H1 (cell line): ENCODE results near the gene HUWE1. TPM values are rescaled to one million over a fixed set of nuclear protein-coding genes. Genes with fewer than 3 reads are reported as not detected.

Experiments
- CTCF ChIA-PET: fragments of 300-600 bp; sonication (Branson Sonifier 250); formaldehyde crosslinking; loops from one replicate; lab custom pipeline; 2021; ENCODE audit not compliant: partially characterized antibody; lab: Charles Lee
- POLR2A ChIA-PET: fragments of 300-600 bp; sonication (Branson Sonifier 250); formaldehyde crosslinking; loops from one replicate; lab custom pipeline; 2021; ENCODE audit warnings: inconsistent platforms; ENCODE audit not compliant: partially characterized antibody; lab: Charles Lee
- DNase-seq, 2 experiments: peaks; one replicate each; pipeline versions ENCODE4 v3.0.0 to v3.0.0-alpha.2; 2010 to 2022; ENCODE audit warnings: low spot score in 2 of 2, low read depth in 1 of 2, mixed read lengths in 1 of 2
- FAIRE-seq: peaks from 2 replicates; lab custom pipeline; 2011; peaks lifted over from hg19 to GRCh38; lab: Jason Lieb, UNC
- H2AFZ ChIP-seq: 2 replicates; pipeline ENCODE4 v1.8.1; 2012; ENCODE audit warnings: low read length, inconsistent platforms
- H2AK5ac ChIP-seq: 2 replicates; pipeline ENCODE4 v1.6.1; 2013; ENCODE audit warnings: low read depth, low read length
- H2BK120ac ChIP-seq: replicated peaks from 2 replicates; pipeline ENCODE3; 2013; ENCODE audit warnings: low read depth, low read length, inconsistent platforms
- H2BK12ac ChIP-seq: 2 replicates; pipeline ENCODE4 v1.6.1; 2013; ENCODE audit warnings: low read depth, low read length
- H2BK15ac ChIP-seq: 2 replicates; pipeline ENCODE4 v1.6.1; 2013; ENCODE audit warnings: low read length
- H2BK20ac ChIP-seq: 2 replicates; pipeline ENCODE4 v1.6.1; 2013; ENCODE audit warnings: low read length
- H2BK5ac ChIP-seq: 2 replicates; pipeline ENCODE4 v1.6.1; 2013; ENCODE audit warnings: low read depth, low read length
- H3K14ac ChIP-seq: 2 replicates; pipeline ENCODE4 v1.6.1; 2013; ENCODE audit warnings: inconsistent platforms; ENCODE audit not compliant: insufficient read length
- H3K18ac ChIP-seq: 2 replicates; pipeline ENCODE4 v1.6.1; 2013; ENCODE audit warnings: low read length; ENCODE audit errors: extremely low read depth
- H3K23ac ChIP-seq: 2 replicates; pipeline ENCODE4 v1.6.1; 2013; ENCODE audit warnings: inconsistent platforms; ENCODE audit not compliant: insufficient read length
- H3K23me2 ChIP-seq: 2 replicates; pipeline ENCODE4 v1.6.1; 2013; ENCODE audit warnings: low read depth, low read length
- H3K27ac ChIP-seq: 2 replicates; pipeline ENCODE4 v1.6.1; 2011; ENCODE audit warnings: low read depth, low read length, inconsistent platforms
- H3K27me3 ChIP-seq, 4 experiments: replicated peaks in 1 of 4; 1 replicate in 1 of 4; 2 replicates in 3 of 4; pipeline versions ENCODE4 v1.6.1 to v1.8.1; 2011 to 2013; ENCODE audit warnings: low read length in 3 of 4, mild to moderate bottlenecking in 3 of 4, inconsistent platforms in 2 of 4, mixed read lengths in 2 of 4, moderate library complexity in 1 of 4; ENCODE audit not compliant: control insufficient read depth in 3 of 4, insufficient read depth in 3 of 4; ENCODE audit errors: extremely low read depth in 1 of 4
- H3K36me3 ChIP-seq, 4 experiments: 2 replicates each; pipeline versions ENCODE4 v1.6.1 to v1.8.1; 2011 to 2013; ENCODE audit warnings: mild to moderate bottlenecking in 4 of 4, low read length in 3 of 4, moderate library complexity in 2 of 4, control low read depth in 1 of 4, inconsistent platforms in 1 of 4; ENCODE audit not compliant: insufficient read depth in 4 of 4, control insufficient read depth in 2 of 4
- H3K4ac ChIP-seq: replicated peaks from 2 replicates; pipeline ENCODE3; 2013; ENCODE audit warnings: low read length, low read depth, mixed read lengths, inconsistent platforms; ENCODE audit not compliant: insufficient read length
- H3K4me1 ChIP-seq, 4 experiments: replicated peaks in 1 of 4; 1 replicate in 1 of 4; 2 replicates in 3 of 4; pipeline versions ENCODE4 v1.6.1 to v1.8.1; 2011 to 2013; ENCODE audit warnings: low read length in 3 of 4, inconsistent platforms in 2 of 4, mixed read lengths in 1 of 4; ENCODE audit not compliant: insufficient read depth in 4 of 4, control insufficient read depth in 3 of 4
- H3K4me2 ChIP-seq, 2 experiments: 2 replicates each; pipeline versions ENCODE4 v1.6.1 to v1.8.1; 2011 to 2013; ENCODE audit warnings: low read depth in 2 of 2, low read length in 2 of 2, control low read depth in 1 of 2, inconsistent platforms in 1 of 2, mild to moderate bottlenecking in 1 of 2; ENCODE audit not compliant: insufficient read depth in 1 of 2
- H3K4me3 ChIP-seq, 4 experiments: fragments of 200-600, 300-600 bp in 1 of 4; sonication (generic), shearing (Covaris generic), sonication (Bioruptor Twin) in 1 of 4; 2 replicates each; pipeline versions ENCODE4 v1.5.1 to v1.8.1; 2011 to 2016; ENCODE audit warnings: low read length in 4 of 4, low read depth in 3 of 4, control low read depth in 2 of 4, inconsistent platforms in 2 of 4, mild to moderate bottlenecking in 2 of 4, mixed read lengths in 1 of 4, moderate library complexity in 1 of 4; ENCODE audit not compliant: insufficient read depth in 2 of 4; ENCODE audit errors: extremely low read depth in 1 of 4
- H3K56ac ChIP-seq: replicated peaks from 2 replicates; pipeline ENCODE3; 2013; ENCODE audit warnings: low read depth, mild to moderate bottlenecking, mixed read lengths, low read length, inconsistent platforms; ENCODE audit not compliant: insufficient read length
- H3K79me1 ChIP-seq: 2 replicates; pipeline ENCODE4 v1.6.1; 2013; ENCODE audit warnings: low read depth, low read length, control low read depth
- H3K79me2 ChIP-seq, 2 experiments: 2 replicates each; pipeline versions ENCODE4 v1.6.1 to v1.8.1; 2012 to 2013; ENCODE audit warnings: low read length in 2 of 2, mild to moderate bottlenecking in 2 of 2, inconsistent platforms in 1 of 2; ENCODE audit not compliant: insufficient read depth in 2 of 2, control insufficient read depth in 1 of 2
- H3K9ac ChIP-seq, 4 experiments: replicated peaks in 1 of 4; 1 replicate in 1 of 4; 2 replicates in 3 of 4; pipeline versions ENCODE4 v1.6.1 to v1.8.1; 2011 to 2013; ENCODE audit warnings: low read depth in 3 of 4, low read length in 3 of 4, control low read depth in 2 of 4, mild to moderate bottlenecking in 2 of 4, moderate library complexity in 2 of 4, inconsistent platforms in 1 of 4; ENCODE audit errors: extremely low read depth in 1 of 4
- H3K9me3 ChIP-seq, 2 experiments: 2 replicates each; pipeline versions ENCODE4 v1.6.1 to v1.8.1; 2012 to 2013; ENCODE audit warnings: mild to moderate bottlenecking in 2 of 2, moderate library complexity in 2 of 2, control low read depth in 1 of 2, inconsistent platforms in 1 of 2, low read depth in 1 of 2, low read length in 1 of 2, mixed read lengths in 1 of 2; ENCODE audit not compliant: insufficient read depth in 2 of 2
- H4K20me1 ChIP-seq, 2 experiments: replicated peaks in 1 of 2; 2 replicates each; pipeline versions ENCODE3 to v1.8.1; 2011 to 2013; ENCODE audit warnings: inconsistent platforms in 2 of 2, low read length in 2 of 2, mild to moderate bottlenecking in 1 of 2; ENCODE audit not compliant: insufficient read depth in 2 of 2, control insufficient read depth in 1 of 2
- H4K5ac ChIP-seq: 2 replicates; pipeline ENCODE4 v1.6.1; 2013; ENCODE audit warnings: low read length, low read depth, mixed read lengths, inconsistent platforms; ENCODE audit not compliant: insufficient read length
- H4K8ac ChIP-seq: 2 replicates; pipeline ENCODE4 v1.8.0; 2013; ENCODE audit warnings: mild to moderate bottlenecking, moderate library complexity, low read length, inconsistent platforms; ENCODE audit not compliant: insufficient read depth; ENCODE audit errors: extremely low read depth
- H4K91ac ChIP-seq: replicated peaks from 2 replicates; pipeline ENCODE3; 2013; ENCODE audit warnings: low read length, mixed read lengths, inconsistent platforms; ENCODE audit not compliant: insufficient read length
- ASH2L ChIP-seq: fragments of 200-600, 300-600 bp; sonication (generic); IDR thresholded peaks from one replicate; pipeline ENCODE4 v1.7.1; 2017; ENCODE audit warnings: low read length
- BRCA1 ChIP-seq: IDR thresholded peaks from 2 replicates; pipeline ENCODE4 v1.6.1; 2012; ENCODE audit warnings: low read depth, low read length, improper control_type of control experiment
- CBX8 ChIP-seq: fragments of 300-800, 300-1000 bp; sonication (generic); IDR thresholded peaks from 2 replicates; pipeline ENCODE4 v1.7.1; 2016; ENCODE audit warnings: low read depth, low read length, borderline replicate concordance
- POLR2AphosphoS5 ChIP-seq: IDR thresholded peaks from 2 replicates; pipeline ENCODE4 v1.6.1; 2011; ENCODE audit warnings: low read depth, low read length
- POU5F1 ChIP-seq: IDR thresholded peaks from 2 replicates; pipeline ENCODE4 v1.6.1; 2011; ENCODE audit warnings: low read depth, mild to moderate bottlenecking, low read length, moderate library complexity
- RNF2 ChIP-seq: fragments of 200-900, 300-1000 bp; sonication (generic); IDR thresholded peaks from 2 replicates; pipeline ENCODE4 v1.7.1; 2016; ENCODE audit warnings: borderline replicate concordance, low read depth, mild to moderate bottlenecking, antibody characterized with exemption, low read length; ENCODE audit not compliant: poor library complexity, severe bottlenecking; ENCODE audit errors: missing control alignments
- RXRA ChIP-seq: IDR thresholded peaks from 2 replicates; pipeline ENCODE4 v1.6.1; 2011; ENCODE audit warnings: low read depth, mild to moderate bottlenecking, low read length, moderate library complexity; ENCODE audit not compliant: insufficient read depth
- SIRT6 ChIP-seq: IDR thresholded peaks from one replicate; pipeline ENCODE4 v1.7.1; 2012; ENCODE audit warnings: low read length, inconsistent platforms
- ZNF274 ChIP-seq: IDR thresholded peaks from 2 replicates; pipeline ENCODE4 v1.7.0; 2012; ENCODE audit warnings: low read length, borderline replicate concordance; ENCODE audit errors: extremely low read depth
- WGBS, 2 experiments: shearing (Covaris generic) in 1 of 2; methylation state at CpG; one replicate each; pipeline versions ENCODE4 v1.1.6 to v1.1.7; 2013 to 2015; ENCODE audit warnings: low lambda C conversion rate in 2 of 2, mixed read lengths in 2 of 2, inconsistent platforms in 1 of 2, low coverage in 1 of 2, missing lambda C conversion rate in 1 of 2; ENCODE audit not compliant: insufficient replicate concordance in 2 of 2, insufficient coverage in 1 of 2, insufficient read length in 1 of 2; ENCODE audit errors: extremely low coverage in 1 of 2, missing lambda C conversion rate in 1 of 2; 5-methylcytosine and 5-hydroxymethylcytosine counted together
- polyA plus RNA-seq, 7 experiments: library from polyadenylated mRNA; depleted of rRNA in 3 of 7; stranded (reverse) in 5 of 7; unstranded in 2 of 7; fragments of >200 nt in 5 of 7; fragments of 200-250 nt in 2 of 7; gene quantifications; 1 replicate in 5 of 7; 2 replicates in 1 of 7; 4 replicates in 1 of 7; pipeline versions ENCODE4 v1.2.1 to v1.2.3, GENCODE V29; 2011 to 2013; ENCODE audit warnings: missing spikeins in 2 of 7, mixed read lengths in 2 of 7
- total RNA-seq: library from RNA; stranded (reverse); fragmentation: NEBNext Ultra II Directional; extraction: Animal tissue kit (Norgen Biotek cat#: 25700); gene quantifications from 2 replicates; pipeline ENCODE4 v1.2.1, GENCODE V29; 2021

The HUWE1 gene
- total and polyA plus RNA-seq, 2 of the 8 experiments (the other 6 are each of a cell fraction or from before 2014, with no cell fraction given) = 114 to 252 TPM

GRCh38 chrX:53732797-53733196 is 46.3 kb upstream of the HUWE1 start:
- Histone ChIP-seq H2BK120ac (no peak overlapping the region), H3K27ac (no peak overlapping the region), H3K4me3 (no peak overlapping the region), H4K5ac (no peak overlapping the region), H2BK12ac (no peak overlapping the region), H2BK20ac (no peak overlapping the region), H2BK15ac (no peak overlapping the region), H3K9ac (no peak overlapping the region), H3K27me3 (no peaks in the 10 kb centered on the region), H2BK5ac (no peak overlapping the region), H3K23me2 (no peaks in the 10 kb centered on the region), H2AFZ (no peak overlapping the region), H3K23ac (no peak overlapping the region), H3K56ac (no peak overlapping the region), H3K9me3 (no peaks in the 10 kb centered on the region), H4K20me1 (no peaks in the 10 kb centered on the region), H3K18ac (no peak overlapping the region), H3K79me2 (no peaks in the 10 kb centered on the region), H3K14ac (no peak overlapping the region), H2AK5ac (no peak overlapping the region), H3K4me1 (no peaks in the 10 kb centered on the region), H4K91ac (no peak overlapping the region), H4K8ac (no peak overlapping the region), H3K4me2 (no peak overlapping the region)
- DNase-seq = no peak
- FAIRE-seq = no peak
- 84% methylated on average over 2 of the region's 2 CpGs; no CpG with 5 or more reads in 1 of the 2 experiments for WGBS, 2 experiments
- ChIA-PET CTCF (no interaction called here), POLR2A (no interaction called here)
- TF ChIP-seq POU5F1 (no peak), SIRT6 (no peak), CBX8 (no peak), RXRA (no peak), ASH2L (no peak), BRCA1 (no peak), ZNF274 (no peak), POLR2AphosphoS5 (no peak), RNF2 (no peak)
- TF ChIP-seq, all 59 proteins: peak for 0
- Histone ChIP-seq H3K4ac (no peak overlapping the region), H3K79me1 (no peaks in the 10 kb centered on the region), H3K36me3 (no peaks in the 10 kb centered on the region)
